B cell (primary cell): ENCODE measurements around the gene ACAD10.
A peak's percentile ranks its signal among the peaks of the same experiment; 100 is the strongest.

Source experiments
- EZH2 ChIP-seq: IDR thresholded peaks from 2 replicates; pipeline ENCODE4 v1.6.1; 2012; ENCODE audit warnings: borderline replicate concordance, low read depth, mild to moderate bottlenecking, moderate library complexity, low read length; ENCODE audit not compliant: insufficient read depth, poor library complexity, severe bottlenecking
- TF ChIP-seq, protein P1 (sequence below): fragments of 200-600 bp; IDR thresholded peaks from one replicate; pipeline ENCODE4 v1.8.0; 2022; ENCODE audit warnings: antibody characterized with exemption, mild to moderate bottlenecking

- TF ChIP-seq, protein P1, sequence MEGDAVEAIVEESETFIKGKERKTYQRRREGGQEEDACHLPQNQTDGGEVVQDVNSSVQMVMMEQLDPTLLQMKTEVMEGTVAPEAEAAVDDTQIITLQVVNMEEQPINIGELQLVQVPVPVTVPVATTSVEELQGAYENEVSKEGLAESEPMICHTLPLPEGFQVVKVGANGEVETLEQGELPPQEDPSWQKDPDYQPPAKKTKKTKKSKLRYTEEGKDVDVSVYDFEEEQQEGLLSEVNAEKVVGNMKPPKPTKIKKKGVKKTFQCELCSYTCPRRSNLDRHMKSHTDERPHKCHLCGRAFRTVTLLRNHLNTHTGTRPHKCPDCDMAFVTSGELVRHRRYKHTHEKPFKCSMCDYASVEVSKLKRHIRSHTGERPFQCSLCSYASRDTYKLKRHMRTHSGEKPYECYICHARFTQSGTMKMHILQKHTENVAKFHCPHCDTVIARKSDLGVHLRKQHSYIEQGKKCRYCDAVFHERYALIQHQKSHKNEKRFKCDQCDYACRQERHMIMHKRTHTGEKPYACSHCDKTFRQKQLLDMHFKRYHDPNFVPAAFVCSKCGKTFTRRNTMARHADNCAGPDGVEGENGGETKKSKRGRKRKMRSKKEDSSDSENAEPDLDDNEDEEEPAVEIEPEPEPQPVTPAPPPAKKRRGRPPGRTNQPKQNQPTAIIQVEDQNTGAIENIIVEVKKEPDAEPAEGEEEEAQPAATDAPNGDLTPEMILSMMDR, result peak; percentile 64
- TF ChIP-seq EZH2, result no peak
Observed at GRCh38 chr12:111753144-111753881, 67.5 kb downstream of the ACAD10 start.
